CMK (cell line): Measurements from ENCODE around the gene OR13C3.
"Not testable (repeated sequence)": the region's sequence is repeated elsewhere in the genome, so short reads cannot be mapped to it uniquely, and the experiment has no call there.

Source experiments
- DNase-seq: peaks from one replicate; pipeline ENCODE4 v3.0.0-alpha.2; 2010; ENCODE audit warnings: low read depth

Gene OR13C3

DNA sequence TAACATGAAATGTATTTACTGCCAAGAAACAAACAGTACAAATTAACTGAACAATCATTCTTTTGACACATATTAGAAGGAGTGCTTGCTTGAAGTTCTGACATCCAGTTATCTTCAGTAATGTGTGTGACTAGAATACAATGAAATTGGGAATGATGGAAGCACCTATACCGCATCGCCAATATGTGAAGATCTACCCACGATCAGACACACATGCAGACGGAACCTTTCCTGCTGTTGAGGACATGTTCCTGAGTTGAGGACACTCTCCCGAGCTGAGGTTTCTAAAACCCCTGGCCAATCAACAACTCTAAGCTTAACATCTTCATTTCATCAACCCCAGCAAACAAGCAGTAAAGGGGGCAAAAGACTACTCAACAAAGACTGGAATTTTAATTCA lies at the start of gene OR13C3:
OR13C3 (minus strand) TSS at position 101 of the 400 bp plus-strand sequence. CDS start 133 bp downstream, outside the sequence.
- DNase-seq, result no peak

DNA sequence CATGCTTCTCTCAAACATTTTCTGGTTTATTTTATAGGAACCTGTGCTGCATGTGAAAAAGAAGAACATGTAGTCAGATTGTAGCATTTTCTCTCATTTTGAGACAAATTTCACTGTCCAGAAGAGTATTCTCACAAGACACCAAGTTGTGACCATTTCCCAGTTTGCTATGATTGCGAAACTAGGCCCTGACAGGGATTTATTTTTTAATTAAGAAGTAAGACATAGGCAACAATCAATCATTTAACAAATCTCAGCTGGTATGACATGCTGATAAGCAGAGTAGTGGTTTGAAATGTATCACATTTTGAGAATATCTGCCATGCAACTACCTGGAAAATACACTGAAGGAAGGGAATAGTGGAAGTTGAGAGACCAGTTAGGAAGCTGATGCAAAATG lies 43.9 kb upstream of the OR13C3 start:
- DNase-seq, result no peak

DNA sequence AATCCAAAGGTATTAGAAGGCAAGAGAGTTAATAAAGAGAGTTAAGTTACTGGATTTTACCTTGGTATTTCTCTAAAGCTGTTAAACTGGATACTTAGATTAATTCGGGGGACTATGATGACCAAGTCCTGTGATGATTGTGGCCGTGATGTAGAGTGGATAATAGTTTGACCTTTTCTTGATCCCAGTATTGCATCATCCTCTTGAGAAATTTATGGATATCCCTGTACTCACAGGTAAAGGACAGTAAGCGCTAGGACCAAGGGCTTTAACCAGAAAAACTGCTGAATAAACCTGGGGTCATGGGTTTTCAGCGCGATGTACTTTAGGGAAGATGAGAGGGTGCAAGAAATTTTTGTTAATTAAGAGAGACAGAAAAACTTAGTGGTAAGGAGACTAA lies 40.6 kb upstream of the OR13C3 start:
- DNase-seq, result no peak

DNA sequence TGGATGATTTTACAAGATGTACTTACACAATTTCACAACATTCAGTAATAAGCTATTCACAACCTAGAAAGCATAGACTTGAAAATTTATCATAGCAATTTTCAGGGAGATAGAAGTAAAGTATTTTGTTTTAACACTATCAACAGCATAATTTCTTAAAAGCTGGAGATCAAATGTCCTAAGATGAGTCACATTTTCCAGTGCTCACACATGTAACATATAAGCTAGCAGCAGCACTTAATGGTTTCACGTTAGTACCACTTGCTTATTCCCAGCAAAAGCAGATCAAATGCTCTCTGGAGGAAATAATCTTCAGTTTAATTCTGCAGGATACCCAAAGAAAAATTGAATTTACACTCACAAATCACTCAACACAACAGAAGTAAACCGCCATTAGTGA lies 38.8 kb upstream of the OR13C3 start:
- DNase-seq, result no peak

DNA sequence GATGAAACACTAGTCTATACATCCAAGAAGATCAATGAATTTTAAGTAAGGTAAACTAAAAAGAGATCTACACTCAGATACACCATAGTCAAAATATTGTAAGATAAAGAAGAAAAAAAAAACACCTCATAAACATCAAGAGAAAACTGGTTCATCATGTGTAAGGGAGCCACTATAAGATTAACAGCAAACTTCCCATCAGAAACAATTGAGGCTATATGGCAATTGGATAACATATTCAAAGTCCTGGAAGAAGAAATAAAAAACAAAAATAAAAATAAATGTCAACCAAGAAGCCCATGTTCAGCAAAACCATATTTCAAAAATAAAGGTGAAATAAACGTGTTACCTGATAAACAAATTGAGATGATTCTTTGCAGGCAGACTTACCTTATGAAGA lies 36.0 kb upstream of the OR13C3 start:
- no peak for DNase-seq

DNA sequence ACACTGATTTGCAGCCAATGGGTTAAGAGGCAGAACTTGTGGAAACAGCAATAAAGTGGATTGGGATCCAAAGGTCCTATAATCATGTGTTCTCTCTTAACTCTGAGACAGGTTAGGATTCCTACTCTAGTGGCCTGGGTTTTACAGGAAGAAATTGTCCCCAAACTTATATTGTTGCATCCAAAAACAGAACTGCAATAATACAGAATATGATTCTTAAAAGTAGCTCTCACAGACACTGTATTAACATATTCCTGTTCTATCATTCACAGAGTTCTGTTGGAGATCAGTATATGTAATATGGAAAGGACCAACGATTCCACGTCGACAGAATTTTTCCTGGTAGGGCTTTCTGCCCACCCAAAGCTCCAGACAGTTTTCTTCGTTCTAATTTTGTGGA lies 32.2 kb upstream of the OR13C3 start, which contains the start of gene OR13C8:
OR13C8 (plus strand) TSS at position 301 of the 400 bp plus-strand sequence; CDS start at position 301, 0 bp downstream.
- DNase-seq, result no peak

DNA sequence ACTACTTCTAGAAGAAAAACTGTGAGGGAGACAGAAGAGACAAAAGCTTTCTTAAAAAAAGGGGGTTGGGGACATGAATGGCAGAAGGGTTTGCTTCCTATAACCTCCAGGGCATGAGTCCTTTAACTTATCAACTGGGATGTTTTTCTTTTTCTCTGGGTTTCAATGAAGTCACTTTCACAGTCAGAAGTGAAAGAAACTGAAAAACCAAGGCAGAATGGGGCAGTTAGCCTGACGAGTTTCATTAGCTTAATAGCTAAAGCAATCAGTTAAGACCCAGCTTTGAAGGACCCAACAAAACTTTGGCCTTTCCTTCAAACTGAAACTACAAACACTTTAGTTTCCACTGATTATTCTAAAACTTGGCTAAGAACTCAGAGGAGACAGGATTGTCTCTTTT lies 27.7 kb upstream of the OR13C3 start:
- DNase-seq, result no peak

DNA sequence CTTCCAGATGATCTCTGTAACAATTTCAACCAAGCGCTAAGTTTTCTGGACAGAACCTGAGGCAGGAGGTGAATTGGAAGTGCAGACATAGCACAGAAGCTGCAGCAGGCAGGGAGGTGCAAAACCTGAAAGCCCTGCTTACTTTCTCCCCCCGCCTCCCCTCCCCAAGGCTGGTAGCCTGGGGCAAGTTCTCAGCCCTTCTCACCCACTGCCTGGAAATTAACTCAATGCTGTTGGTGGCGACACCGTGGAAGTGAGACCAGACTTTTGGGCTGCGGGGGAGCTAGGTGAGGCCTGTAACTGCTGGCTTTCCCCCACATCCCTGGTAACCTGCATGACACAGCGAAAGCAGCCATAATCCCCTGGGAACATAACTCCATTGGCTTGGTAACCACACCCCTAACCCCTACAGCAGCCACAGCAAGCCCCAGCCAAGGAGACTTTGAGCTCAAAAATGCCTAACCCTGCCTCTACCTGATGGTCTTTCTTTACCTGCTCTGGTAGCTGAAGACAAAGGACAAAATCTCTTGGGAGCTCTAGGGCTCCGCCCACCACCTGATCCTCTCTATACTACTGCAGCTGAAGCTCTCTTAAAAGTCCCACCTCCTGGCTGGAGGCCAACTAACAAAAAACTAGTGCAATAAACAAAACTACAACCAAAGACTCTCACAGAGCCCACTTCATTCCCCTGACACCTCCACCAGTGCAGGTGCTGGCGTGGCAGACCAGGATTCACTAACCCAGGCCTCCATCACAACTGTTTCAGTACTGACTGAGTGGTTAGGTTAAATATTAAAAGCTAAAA lies 20.4 kb upstream of the OR13C3 start:
- DNase-seq, result no peak

DNA sequence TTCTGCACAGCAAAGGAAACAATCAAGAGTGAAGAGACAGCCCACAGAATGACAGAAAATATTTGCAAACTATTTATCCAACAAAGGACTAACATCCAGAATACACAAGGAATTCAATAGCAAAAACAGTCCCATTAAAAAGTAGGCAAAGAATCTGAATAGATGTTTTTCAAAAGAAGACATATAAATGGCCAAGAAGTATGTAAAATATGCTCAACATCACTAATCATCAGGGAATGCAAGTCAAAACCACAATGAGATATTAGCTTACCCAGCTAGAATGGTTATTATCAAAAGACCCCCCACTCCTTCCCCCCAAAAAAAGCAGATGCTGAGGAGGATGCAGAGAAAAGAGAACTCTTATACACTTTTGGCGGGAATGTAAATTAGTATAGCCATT lies 18.9 kb upstream of the OR13C3 start:
- DNase-seq, result no peak

DNA sequence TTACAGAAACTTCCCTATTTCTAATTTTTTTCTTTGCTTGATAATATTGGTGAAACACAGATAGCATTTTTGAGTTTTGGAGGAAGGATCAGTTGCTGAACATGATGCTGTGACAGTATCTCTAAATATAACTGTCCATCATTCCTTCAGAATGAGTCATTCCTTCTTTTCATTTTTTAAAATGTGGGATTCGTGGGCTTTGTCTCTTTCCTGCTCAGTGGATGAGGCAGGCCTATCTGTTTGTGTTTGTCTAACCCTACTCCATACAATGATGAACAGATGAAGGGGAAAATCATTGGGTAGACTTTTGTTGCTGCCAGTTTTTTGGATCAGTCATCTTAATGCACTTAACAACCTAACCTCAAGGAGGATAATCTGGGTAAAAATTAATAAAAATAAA lies 16.6 kb upstream of the OR13C3 start:
- DNase-seq, result no peak

DNA sequence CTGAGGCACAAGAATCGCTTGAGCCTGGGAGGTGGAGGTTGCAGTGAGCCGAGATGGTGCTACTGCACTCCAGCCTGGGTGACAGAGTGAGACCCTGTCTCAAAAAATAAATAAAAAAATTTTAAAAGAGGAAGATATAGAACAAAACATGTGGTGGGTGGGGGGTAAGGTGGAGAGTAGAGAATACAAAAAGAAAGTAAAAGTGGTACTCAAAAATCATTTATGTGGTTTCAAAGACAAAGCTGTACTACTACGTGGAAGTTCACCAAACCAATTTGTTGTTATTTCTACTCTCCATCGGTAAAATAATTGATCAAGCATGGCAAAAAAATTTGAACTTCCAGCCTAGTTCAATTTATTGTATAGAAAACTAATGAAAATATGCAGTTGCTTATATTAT lies 8.0 kb upstream of the OR13C3 start:
- DNase-seq, result no peak

DNA sequence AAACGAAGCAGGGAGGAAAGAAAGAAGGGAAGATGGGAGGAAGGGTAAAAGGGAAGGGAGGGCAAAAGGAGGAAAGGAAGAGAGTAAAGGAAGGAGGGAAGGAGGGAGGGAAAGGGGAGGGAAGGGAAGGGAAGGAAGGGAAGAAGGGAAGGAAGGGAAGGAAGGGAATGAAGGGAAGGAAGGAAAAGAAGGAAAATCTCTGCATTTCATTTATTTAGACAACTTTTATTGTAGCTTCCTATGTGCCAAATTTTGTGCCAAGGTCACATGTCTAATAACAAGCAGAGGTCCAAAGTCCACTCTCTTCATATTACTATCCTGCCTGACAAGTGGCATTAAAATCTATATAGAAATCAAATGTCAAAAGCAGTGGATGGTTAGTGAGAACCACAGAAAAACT lies 2.6 kb upstream of the OR13C3 start:
- DNase-seq, result no peak

DNA sequence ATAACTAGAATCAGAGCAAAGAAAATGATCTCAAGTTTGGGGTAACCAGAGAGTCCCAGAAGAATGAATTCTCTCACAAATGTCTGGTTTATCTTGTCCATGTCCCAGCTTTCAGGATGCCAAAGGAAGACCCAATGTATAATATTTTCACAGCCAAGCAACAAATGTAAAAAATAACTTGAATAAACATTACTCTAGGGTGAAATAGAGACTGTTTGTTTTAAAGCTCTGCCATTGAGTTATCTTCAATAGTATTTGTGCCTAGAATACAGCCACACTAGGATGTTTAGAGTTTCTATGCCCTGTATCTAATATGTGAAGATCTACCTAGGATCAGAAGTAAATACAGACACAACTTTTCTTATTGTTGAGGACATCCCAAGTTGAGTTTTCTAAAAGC lies 9.5 kb downstream of the OR13C3 start, which contains the start of gene OR13C4:
OR13C4 (minus strand) TSS at position 101 of the 400 bp plus-strand sequence; CDS start at position 101, 0 bp downstream.
- no peak for DNase-seq

DNA sequence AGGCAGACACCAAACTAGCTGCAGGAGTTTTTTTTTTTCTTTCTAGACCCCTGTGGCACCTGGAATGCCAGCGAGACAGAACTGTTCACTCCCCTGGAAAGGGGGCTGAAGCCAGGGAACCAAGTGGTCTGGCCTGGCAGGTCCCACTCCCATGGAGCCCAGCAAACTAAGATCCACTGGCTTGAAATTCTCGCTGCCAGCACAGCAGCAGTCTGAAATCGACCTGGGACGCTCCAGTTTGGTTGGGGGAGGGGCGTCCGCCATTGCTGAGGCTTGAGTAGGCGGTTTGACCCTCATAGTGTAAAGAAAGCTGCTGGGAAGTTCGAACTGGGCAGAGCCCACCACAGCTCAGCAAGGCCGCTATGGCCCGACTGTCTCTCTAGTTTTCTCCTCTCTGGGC lies 16.4 kb downstream of the OR13C3 start:
- not testable (repeated sequence) for DNase-seq

DNA sequence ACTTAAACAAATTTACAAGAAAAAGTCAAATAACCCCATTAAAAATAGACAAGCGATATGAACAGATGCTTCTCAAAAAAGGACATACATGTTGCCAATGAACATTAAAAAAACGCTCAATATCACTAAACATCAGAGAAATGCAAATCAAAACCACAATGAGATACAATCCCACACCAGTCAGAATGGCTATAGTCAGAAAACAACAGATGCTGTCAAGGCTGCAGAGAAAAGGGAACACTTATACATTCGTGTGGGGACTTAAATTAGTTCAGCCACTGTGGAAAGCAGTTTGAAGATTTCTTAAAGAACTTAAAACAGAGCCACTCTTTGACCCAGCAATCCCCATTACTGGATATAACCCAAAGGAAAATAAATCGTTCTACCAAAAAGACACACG lies 21.8 kb downstream of the OR13C3 start:
- DNase-seq, result no peak

DNA sequence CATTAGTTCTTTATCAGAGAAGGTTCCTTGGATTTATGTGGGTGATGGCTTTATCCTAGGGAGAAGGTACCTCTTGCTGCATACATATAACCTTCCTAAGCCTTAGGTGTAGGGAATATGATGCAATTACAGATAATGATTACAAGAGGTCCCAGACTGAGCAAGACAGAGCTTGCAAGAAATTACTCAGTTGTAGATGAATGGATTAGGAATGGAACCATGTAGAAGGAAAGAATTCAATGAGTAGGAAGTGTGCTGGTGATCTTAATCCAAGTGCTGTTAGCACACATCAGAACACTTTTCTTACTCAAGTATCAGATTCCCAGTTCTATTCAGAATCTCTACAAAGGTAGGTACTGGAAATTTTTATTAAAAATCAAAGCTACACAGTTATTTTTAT lies 30.1 kb downstream of the OR13C3 start:
- DNase-seq, result no peak

DNA sequence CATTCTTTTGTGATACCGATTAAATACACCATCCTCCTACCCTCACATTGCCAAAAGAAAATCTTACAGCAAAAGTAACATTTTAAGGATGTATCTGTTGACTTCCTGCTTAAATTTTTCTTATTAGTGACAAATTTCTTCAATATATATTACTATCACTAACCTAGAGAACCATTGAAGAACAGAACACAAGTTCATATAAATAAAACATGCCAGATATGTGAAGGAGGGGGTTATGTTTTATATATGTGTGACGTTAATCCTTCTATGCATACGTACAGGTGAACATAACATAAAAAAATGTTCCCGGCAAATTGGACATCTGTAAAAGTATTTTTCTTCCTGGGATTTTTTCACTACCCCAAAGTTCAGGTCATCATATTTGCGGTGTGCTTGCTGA lies 32.7 kb downstream of the OR13C3 start, which contains the start of gene OR13F1:
OR13F1 (plus strand) TSS at position 301 of the 400 bp plus-strand sequence; CDS start at position 301, 0 bp downstream.
- DNase-seq, result no peak

DNA sequence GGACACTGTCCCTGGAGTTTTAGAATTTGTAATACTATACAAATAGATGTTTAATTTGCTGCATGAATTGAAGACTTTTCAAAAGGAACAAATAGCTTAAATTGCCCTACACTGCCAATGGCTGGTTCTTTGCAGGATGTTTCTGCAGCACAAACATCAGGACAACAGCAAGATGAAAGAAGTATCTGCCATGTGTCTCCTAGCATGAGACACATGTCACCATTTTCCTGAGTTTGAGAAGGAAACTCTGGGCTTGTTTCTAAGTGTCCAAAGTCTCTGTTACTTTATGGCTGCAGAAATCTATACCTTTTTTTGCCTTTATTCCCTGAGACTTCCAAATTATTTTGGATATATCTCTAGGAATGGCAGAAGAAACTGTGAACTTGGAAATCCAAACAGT lies 33.2 kb downstream of the OR13C3 start:
- DNase-seq, result no peak

DNA sequence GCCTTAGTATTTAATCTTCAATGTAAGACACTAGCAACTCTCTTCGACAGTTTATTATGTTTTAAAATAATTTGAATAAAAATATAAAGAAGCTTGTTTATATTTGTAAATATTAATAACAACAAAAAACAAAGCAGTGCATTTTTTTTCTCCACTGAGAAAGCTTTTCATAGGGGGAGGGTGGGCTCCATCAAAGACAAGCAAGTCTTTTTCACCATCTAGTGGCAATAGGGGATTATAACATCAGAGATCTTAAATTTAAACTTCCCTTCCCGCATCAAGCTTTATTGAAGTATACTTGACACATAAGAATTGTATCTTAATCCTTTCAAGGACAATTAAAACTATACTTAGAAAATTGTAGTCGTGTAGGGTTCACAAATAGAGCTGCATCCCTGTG lies 41.8 kb downstream of the OR13C3 start:
- DNase-seq, result no peak
